ENCODE data around the gene PRKACB. TPM values are rescaled to one million over a fixed set of nuclear protein-coding genes. Genes with fewer than 3 reads are reported as not detected.

The PRKACB gene
- total and polyA plus RNA-seq, 10 of the 15 experiments (the other 5 are each of a cell fraction or from before 2014, with no cell fraction given) = 3.1 to 9.0 (median 7.1) TPM; not detected in 1

- 95% methylated on average over 1 of the region's 1 CpG for WGBS (ENCODE audit: insufficient coverage, insufficient replicate concordance, low lambda C conversion rate, missing lambda C conversion rate)
- SMC1A ChIA-PET (ENCODE audit: uncharacterized antibody, unreplicated experiment) = no interaction called here
- Histone ChIP-seq H2AFZ (ENCODE audit: control insufficient read depth, low read depth, low read length) (no peak overlapping the region), H3K4me2 (ENCODE audit: control insufficient read depth, insufficient read depth) (no peak overlapping the region), H3K36me3 (ENCODE audit: control insufficient read depth in 2 of 2, insufficient read depth in 2 of 2, low read length in 1 of 2) (no peaks in the 10 kb centered on the region), H3K9me3 (replicated peaks; ENCODE audit: control insufficient read depth, insufficient read depth, low read length) (no peaks in the 10 kb centered on the region), H4K20me1 (ENCODE audit: control insufficient read depth, insufficient read depth) (no peaks in the 10 kb centered on the region), H3K4me3 (no peak overlapping the region), H3K9ac (ENCODE audit: control insufficient read depth, insufficient read depth, low read length) (no peak overlapping the region), H3K79me2 (ENCODE audit: control insufficient read depth, insufficient read depth, low read length) (no peaks in the 10 kb centered on the region), H3K27ac (ENCODE audit: control insufficient read depth, insufficient read depth) (no peak overlapping the region), H3K4me1 (ENCODE audit: control insufficient read depth, insufficient read depth, low read length) (no peaks in the 10 kb centered on the region), H3K27me3 (replicated peaks in 1 of 2; ENCODE audit: control insufficient read depth in 2 of 2, insufficient read depth in 2 of 2, low read length in 1 of 2) (no peaks in the 10 kb centered on the region)
- no peak for DNase-seq (ENCODE audit: low read depth, low spot score)
- in situ Hi-C loops (cut with MboI) = no loop called here
- RAD21 ChIA-PET (ENCODE audit: unreplicated experiment) = no interaction called here
- intact Hi-C loops (cut with micrococcal nuclease; ENCODE audit: unreplicated experiment) = no loop called here
- CTCF ChIA-PET = no interaction called here
- TF ChIP-seq SRF (IDR thresholded peaks at IDR 0.05; ENCODE audit: low read depth in 2 of 2, low read length in 2 of 2) (no peak), PAX8 (IDR thresholded peaks at IDR 0.05) (no peak), POU2F2 (IDR thresholded peaks at IDR 0.05; ENCODE audit: borderline replicate concordance, low read depth, low read length) (no peak), WRNIP1 (IDR thresholded peaks at IDR 0.05; ENCODE audit: borderline replicate concordance, low read depth, low read length) (no peak), RB1 (IDR thresholded peaks at IDR 0.05; ENCODE audit: borderline replicate concordance) (no peak), ZBED1 (IDR thresholded peaks at IDR 0.05; ENCODE audit: borderline replicate concordance) (no peak), TCF3 (IDR thresholded peaks at IDR 0.05; ENCODE audit: borderline replicate concordance, insufficient read depth, low read depth, low read length) (no peak), CBFB (IDR thresholded peaks at IDR 0.05; ENCODE audit: low read depth) (no peak), GABPA (IDR thresholded peaks at IDR 0.05; ENCODE audit: low read depth) (no peak)
- TF ChIP-seq, protein P1, sequence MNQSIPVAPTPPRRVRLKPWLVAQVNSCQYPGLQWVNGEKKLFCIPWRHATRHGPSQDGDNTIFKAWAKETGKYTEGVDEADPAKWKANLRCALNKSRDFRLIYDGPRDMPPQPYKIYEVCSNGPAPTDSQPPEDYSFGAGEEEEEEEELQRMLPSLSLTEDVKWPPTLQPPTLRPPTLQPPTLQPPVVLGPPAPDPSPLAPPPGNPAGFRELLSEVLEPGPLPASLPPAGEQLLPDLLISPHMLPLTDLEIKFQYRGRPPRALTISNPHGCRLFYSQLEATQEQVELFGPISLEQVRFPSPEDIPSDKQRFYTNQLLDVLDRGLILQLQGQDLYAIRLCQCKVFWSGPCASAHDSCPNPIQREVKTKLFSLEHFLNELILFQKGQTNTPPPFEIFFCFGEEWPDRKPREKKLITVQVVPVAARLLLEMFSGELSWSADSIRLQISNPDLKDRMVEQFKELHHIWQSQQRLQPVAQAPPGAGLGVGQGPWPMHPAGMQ (IDR thresholded peaks at IDR 0.05; ENCODE audit: borderline replicate concordance) = no peak
- TF ChIP-seq, protein P2, sequence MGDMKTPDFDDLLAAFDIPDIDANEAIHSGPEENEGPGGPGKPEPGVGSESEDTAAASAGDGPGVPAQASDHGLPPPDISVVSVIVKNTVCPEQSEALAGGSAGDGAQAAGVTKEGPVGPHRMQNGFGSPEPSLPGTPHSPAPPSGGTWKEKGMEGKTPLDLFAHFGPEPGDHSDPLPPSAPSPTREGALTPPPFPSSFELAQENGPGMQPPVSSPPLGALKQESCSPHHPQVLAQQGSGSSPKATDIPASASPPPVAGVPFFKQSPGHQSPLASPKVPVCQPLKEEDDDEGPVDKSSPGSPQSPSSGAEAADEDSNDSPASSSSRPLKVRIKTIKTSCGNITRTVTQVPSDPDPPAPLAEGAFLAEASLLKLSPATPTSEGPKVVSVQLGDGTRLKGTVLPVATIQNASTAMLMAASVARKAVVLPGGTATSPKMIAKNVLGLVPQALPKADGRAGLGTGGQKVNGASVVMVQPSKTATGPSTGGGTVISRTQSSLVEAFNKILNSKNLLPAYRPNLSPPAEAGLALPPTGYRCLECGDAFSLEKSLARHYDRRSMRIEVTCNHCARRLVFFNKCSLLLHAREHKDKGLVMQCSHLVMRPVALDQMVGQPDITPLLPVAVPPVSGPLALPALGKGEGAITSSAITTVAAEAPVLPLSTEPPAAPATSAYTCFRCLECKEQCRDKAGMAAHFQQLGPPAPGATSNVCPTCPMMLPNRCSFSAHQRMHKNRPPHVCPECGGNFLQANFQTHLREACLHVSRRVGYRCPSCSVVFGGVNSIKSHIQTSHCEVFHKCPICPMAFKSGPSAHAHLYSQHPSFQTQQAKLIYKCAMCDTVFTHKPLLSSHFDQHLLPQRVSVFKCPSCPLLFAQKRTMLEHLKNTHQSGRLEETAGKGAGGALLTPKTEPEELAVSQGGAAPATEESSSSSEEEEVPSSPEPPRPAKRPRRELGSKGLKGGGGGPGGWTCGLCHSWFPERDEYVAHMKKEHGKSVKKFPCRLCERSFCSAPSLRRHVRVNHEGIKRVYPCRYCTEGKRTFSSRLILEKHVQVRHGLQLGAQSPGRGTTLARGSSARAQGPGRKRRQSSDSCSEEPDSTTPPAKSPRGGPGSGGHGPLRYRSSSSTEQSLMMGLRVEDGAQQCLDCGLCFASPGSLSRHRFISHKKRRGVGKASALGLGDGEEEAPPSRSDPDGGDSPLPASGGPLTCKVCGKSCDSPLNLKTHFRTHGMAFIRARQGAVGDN (IDR thresholded peaks at IDR 0.05) = no peak
- TF ChIP-seq, protein P3, sequence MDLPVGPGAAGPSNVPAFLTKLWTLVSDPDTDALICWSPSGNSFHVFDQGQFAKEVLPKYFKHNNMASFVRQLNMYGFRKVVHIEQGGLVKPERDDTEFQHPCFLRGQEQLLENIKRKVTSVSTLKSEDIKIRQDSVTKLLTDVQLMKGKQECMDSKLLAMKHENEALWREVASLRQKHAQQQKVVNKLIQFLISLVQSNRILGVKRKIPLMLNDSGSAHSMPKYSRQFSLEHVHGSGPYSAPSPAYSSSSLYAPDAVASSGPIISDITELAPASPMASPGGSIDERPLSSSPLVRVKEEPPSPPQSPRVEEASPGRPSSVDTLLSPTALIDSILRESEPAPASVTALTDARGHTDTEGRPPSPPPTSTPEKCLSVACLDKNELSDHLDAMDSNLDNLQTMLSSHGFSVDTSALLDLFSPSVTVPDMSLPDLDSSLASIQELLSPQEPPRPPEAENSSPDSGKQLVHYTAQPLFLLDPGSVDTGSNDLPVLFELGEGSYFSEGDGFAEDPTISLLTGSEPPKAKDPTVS (IDR thresholded peaks at IDR 0.05; ENCODE audit: low read depth, low read length) = no peak
- POLR2A ChIA-PET = no interaction called here
- no peak for FAIRE-seq
- no TSS peak for BruUV-seq (replicated peaks)
- no peak for ATAC-seq
These were observed 55.2 kb downstream of the PRKACB start for GRCh38 chr1:84199257-84199656.
